ENCODE data around the gene EEPD1. TPM values are rescaled to one million over a fixed set of nuclear protein-coding genes. Genes with fewer than 3 reads are reported as not detected.
A peak's percentile ranks its signal among the peaks of the same experiment; 100 is the strongest.

The EEPD1 gene
- total and polyA plus RNA-seq, 4 donors, result 2.3 to 12.3 (median 7.1) TPM

DNA sequence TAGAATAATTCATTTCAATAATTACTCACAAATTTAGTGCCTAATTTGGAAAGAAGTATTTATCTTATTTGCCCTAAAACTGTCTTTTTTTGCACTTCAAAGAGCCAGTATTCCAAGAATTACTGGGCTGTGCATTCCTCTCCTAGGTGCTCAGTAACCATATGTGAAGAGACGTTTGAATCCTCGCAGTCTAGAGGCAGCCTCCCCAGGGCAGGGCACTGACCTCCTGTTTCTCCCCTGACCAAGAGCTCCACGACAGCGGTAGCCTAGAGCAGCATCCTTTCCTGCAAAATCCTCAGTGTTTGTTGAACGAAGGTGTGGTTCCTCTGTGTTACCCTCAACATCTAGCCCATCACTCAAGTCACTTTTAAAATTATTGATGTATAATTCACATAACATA is 113.1 kb downstream of the EEPD1 start:
- H3K9ac ChIP-seq (ENCODE audit: low read depth in 1 of 2, low read length in 2 of 2), result no peak overlapping the region
- H3K27ac ChIP-seq (ENCODE audit: low read depth in 1 of 2, low read length in 2 of 2), result peak overlapping the region in 1 of 2 donors; percentile 38

More for the DNA sequence above, 113.1 kb downstream of the EEPD1 start:
- Histone ChIP-seq H3K9me3 (ENCODE audit: control insufficient read depth in 4 of 4, low read length in 3 of 4) (no peaks in the 10 kb centered on the region), H3K4me3 (ENCODE audit: low read depth in 1 of 3, low read length in 3 of 3) (no peak overlapping the region), H3K4me1 (ENCODE audit: control insufficient read depth in 4 of 4, insufficient read depth in 4 of 4, low read length in 3 of 4) (peaks cover 0 to 17% (median 9%) of the 10 kb centered on the region in 4 donors), H3K27me3 (ENCODE audit: control insufficient read depth in 4 of 4, insufficient read depth in 4 of 4, low read length in 3 of 4) (no peaks in the 10 kb centered on the region), H3K36me3 (ENCODE audit: control insufficient read depth in 4 of 4, insufficient read depth in 3 of 4, low read depth in 1 of 4, low read length in 3 of 4) (no peaks in the 10 kb centered on the region)
- WGBS, result 87% methylated on average over 5 of the region's 5 CpGs
- no peak for DNase-seq (ENCODE audit: low spot score)
- no peak for TF ChIP-seq FOXA1 (IDR thresholded peaks at IDR 0.05)
- no peak for TF ChIP-seq NR2F2 (IDR thresholded peaks at IDR 0.05)
- TF ChIP-seq HNF4A (conservative IDR thresholded peaks at IDR 0.05), result no peak
- TF ChIP-seq YY1 (IDR thresholded peaks at IDR 0.05), result no peak
- TF ChIP-seq EGR1 (IDR thresholded peaks at IDR 0.05; ENCODE audit: low read depth in 2 of 2), result no peak
- TF ChIP-seq MAX (IDR thresholded peaks at IDR 0.05), result no peak
- TF ChIP-seq JUND (IDR thresholded peaks at IDR 0.05), result no peak
- TF ChIP-seq ATF3 (IDR thresholded peaks at IDR 0.05), result no peak
- TF ChIP-seq, protein P1, sequence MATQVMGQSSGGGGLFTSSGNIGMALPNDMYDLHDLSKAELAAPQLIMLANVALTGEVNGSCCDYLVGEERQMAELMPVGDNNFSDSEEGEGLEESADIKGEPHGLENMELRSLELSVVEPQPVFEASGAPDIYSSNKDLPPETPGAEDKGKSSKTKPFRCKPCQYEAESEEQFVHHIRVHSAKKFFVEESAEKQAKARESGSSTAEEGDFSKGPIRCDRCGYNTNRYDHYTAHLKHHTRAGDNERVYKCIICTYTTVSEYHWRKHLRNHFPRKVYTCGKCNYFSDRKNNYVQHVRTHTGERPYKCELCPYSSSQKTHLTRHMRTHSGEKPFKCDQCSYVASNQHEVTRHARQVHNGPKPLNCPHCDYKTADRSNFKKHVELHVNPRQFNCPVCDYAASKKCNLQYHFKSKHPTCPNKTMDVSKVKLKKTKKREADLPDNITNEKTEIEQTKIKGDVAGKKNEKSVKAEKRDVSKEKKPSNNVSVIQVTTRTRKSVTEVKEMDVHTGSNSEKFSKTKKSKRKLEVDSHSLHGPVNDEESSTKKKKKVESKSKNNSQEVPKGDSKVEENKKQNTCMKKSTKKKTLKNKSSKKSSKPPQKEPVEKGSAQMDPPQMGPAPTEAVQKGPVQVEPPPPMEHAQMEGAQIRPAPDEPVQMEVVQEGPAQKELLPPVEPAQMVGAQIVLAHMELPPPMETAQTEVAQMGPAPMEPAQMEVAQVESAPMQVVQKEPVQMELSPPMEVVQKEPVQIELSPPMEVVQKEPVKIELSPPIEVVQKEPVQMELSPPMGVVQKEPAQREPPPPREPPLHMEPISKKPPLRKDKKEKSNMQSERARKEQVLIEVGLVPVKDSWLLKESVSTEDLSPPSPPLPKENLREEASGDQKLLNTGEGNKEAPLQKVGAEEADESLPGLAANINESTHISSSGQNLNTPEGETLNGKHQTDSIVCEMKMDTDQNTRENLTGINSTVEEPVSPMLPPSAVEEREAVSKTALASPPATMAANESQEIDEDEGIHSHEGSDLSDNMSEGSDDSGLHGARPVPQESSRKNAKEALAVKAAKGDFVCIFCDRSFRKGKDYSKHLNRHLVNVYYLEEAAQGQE (IDR thresholded peaks at IDR 0.05), result no peak
- TF ChIP-seq RAD21 (IDR thresholded peaks at IDR 0.05), result no peak
- no peak for TF ChIP-seq GABPA (IDR thresholded peaks at IDR 0.05 in 1 of 2, conservative IDR thresholded peaks at IDR 0.05 in 1 of 2)
- TF ChIP-seq TAF1 (conservative IDR thresholded peaks at IDR 0.05), result no peak
- no peak for TF ChIP-seq FOXA2 (IDR thresholded peaks at IDR 0.05)
- TF ChIP-seq ZBTB33 (IDR thresholded peaks at IDR 0.05), result no peak
- TF ChIP-seq, protein P2, sequence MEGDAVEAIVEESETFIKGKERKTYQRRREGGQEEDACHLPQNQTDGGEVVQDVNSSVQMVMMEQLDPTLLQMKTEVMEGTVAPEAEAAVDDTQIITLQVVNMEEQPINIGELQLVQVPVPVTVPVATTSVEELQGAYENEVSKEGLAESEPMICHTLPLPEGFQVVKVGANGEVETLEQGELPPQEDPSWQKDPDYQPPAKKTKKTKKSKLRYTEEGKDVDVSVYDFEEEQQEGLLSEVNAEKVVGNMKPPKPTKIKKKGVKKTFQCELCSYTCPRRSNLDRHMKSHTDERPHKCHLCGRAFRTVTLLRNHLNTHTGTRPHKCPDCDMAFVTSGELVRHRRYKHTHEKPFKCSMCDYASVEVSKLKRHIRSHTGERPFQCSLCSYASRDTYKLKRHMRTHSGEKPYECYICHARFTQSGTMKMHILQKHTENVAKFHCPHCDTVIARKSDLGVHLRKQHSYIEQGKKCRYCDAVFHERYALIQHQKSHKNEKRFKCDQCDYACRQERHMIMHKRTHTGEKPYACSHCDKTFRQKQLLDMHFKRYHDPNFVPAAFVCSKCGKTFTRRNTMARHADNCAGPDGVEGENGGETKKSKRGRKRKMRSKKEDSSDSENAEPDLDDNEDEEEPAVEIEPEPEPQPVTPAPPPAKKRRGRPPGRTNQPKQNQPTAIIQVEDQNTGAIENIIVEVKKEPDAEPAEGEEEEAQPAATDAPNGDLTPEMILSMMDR (IDR thresholded peaks at IDR 0.05; ENCODE audit: low read depth, low read length, missing input control), result no peak
- TF ChIP-seq HNF4G (IDR thresholded peaks at IDR 0.05), result no peak
- no peak for TF ChIP-seq RXRA (IDR thresholded peaks at IDR 0.05)
- no peak for TF ChIP-seq SP1 (IDR thresholded peaks at IDR 0.05)

Measured in liver (tissue), 9 donors.